Esophagus squamous epithelium (tissue), 5 donors: ENCODE measurements around the gene IGF1R. TPM values are rescaled to one million over a fixed set of nuclear protein-coding genes. Genes with fewer than 3 reads are reported as not detected.

Experiments used
- DNase-seq: peaks from one replicate; lab custom pipeline; 2025; lab: John Stamatoyannopoulos, UW
- H3K27ac ChIP-seq, 4 donors: fragments of 200-600 bp; sonication (generic); one replicate each; pipeline ENCODE4 v1.5.1; 2016 to 2019; ENCODE audit warnings: mild to moderate bottlenecking in 1 of 4
- H3K27me3 ChIP-seq, 4 donors: fragments of 200-600 bp; sonication (generic); 1 replicate in 3 of 4; 2 replicates in 1 of 4; pipeline versions ENCODE4 v1.5.1 to v1.6.0; 2017 to 2021; ENCODE audit warnings: antibody characterized with exemption in 1 of 4
- H3K36me3 ChIP-seq, 3 donors: fragments of 200-600 bp; sonication (generic); one replicate each; pipeline ENCODE4 v1.5.1; 2016 to 2019
- H3K4me1 ChIP-seq, 3 donors: fragments of 200-600 bp; sonication (generic); one replicate each; pipeline ENCODE4 v1.5.1; 2017 to 2019
- H3K4me3 ChIP-seq, 4 donors: fragments of 200-600 bp; sonication (generic); 1 replicate in 3 of 4; 2 replicates in 1 of 4; pipeline ENCODE4 v1.5.1; 2016 to 2019; ENCODE audit warnings: mild to moderate bottlenecking in 2 of 4, moderate library complexity in 1 of 4
- H3K9me3 ChIP-seq, 3 donors: fragments of 200-600 bp; sonication (generic); one replicate each; pipeline ENCODE4 v1.5.1; 2016 to 2019
- POLR2A ChIP-seq, 4 donors: fragments of 450-650 bp; IDR thresholded peaks; one replicate each; pipeline ENCODE4 v1.6.1; 2017; ENCODE audit warnings: antibody characterized with exemption in 4 of 4, mild to moderate bottlenecking in 4 of 4, moderate library complexity in 3 of 4
- WGBS, 2 donors: methylation state at CpG; one replicate each; pipeline ENCODE4 v1.1.5; 2018; 5-methylcytosine and 5-hydroxymethylcytosine counted together
- intact Hi-C: fragments of 100-400 bp; cut with DNase I; formaldehyde crosslinking; loops from one replicate; pipeline ENCODE4 v1.15.0; 2022
- total RNA-seq, 4 donors: library from RNA; depleted of rRNA; stranded (reverse); fragments of >200 nt; gene quantifications; one replicate each; pipeline ENCODE4 v1.1.0, GENCODE V29; 2016
- TF ChIP-seq, protein P1 (sequence below), 6 experiments: fragments of 450-650 bp in 4 of 6; fragments of 200-600 bp in 2 of 6; sonication (generic) in 2 of 6; IDR thresholded peaks; one replicate each; pipeline ENCODE4 v1.5.1; 2016 to 2019; ENCODE audit warnings: antibody characterized with exemption in 6 of 6, mild to moderate bottlenecking in 4 of 6, moderate library complexity in 4 of 6
- donor health status: DM: yes; HTN: yes; CAD: no.

IGF1R gene
- total RNA-seq, 4 donors from 2014 or later: 20.5 to 54.8 (median 40.4) TPM

DNA sequence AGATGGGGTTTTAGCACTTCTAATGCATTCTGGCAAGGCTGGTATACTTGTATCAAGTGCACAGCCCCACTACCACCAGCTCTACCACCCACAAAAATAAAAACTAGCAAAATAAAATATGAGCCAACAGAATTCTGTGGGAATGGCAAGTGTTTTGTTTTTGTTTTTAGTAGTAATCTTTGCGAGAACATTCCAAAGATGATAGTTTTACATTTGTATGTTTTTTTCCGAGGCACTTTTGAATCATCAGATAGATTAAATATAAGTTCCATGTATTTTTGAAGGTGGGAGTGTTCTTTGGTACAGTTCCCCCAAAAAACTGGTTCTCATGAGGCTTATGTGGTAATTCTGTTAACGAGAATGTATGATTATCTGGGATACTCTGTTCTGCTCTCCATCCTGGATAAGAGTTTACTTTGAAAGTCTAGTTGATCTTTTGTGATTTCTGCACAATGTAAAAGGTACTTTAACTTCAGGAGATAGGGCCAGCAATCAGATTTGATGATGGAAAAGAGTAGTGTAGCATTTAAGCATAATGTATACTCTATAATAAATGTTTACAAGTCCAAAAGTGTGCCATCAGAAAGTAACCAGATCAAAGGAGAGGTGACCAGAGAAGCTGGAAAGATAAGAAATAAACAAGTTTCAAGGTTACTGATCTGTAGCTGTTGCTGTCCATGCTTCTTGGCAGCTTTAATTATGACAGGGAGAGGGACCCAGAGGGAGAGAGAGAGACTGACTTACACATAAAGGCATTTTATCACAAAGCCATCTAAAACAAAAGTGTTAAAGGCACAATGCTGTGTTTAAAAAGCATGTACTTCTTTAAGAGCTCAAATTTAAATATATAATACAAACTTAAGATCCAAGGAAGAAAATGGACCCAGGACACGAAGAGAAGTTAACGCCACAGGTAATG lies 228.4 kb downstream of the IGF1R start:
- Histone ChIP-seq H3K27ac (peak overlapping the region in 3 of 4 donors; percentile 56 to 79 (median 73)), H3K9me3 (no peaks in the 10 kb centered on the region), H3K36me3 (no peaks in the 10 kb centered on the region), H3K27me3 (no peaks in the 10 kb centered on the region), H3K4me1 (peaks cover 15 to 80% (median 35%) of the 10 kb centered on the region in 3 donors), H3K4me3 (no peak overlapping the region)
- DNase-seq: no peak
- intact Hi-C loops: no loop called here
- 71 to 79% methylated on average over 5 of the region's 5 CpGs for WGBS, 2 donors
- TF ChIP-seq POLR2A (IDR thresholded peaks at IDR 0.05): no peak
- TF ChIP-seq, protein P1, sequence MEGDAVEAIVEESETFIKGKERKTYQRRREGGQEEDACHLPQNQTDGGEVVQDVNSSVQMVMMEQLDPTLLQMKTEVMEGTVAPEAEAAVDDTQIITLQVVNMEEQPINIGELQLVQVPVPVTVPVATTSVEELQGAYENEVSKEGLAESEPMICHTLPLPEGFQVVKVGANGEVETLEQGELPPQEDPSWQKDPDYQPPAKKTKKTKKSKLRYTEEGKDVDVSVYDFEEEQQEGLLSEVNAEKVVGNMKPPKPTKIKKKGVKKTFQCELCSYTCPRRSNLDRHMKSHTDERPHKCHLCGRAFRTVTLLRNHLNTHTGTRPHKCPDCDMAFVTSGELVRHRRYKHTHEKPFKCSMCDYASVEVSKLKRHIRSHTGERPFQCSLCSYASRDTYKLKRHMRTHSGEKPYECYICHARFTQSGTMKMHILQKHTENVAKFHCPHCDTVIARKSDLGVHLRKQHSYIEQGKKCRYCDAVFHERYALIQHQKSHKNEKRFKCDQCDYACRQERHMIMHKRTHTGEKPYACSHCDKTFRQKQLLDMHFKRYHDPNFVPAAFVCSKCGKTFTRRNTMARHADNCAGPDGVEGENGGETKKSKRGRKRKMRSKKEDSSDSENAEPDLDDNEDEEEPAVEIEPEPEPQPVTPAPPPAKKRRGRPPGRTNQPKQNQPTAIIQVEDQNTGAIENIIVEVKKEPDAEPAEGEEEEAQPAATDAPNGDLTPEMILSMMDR (IDR thresholded peaks at IDR 0.05): no peak

DNA sequence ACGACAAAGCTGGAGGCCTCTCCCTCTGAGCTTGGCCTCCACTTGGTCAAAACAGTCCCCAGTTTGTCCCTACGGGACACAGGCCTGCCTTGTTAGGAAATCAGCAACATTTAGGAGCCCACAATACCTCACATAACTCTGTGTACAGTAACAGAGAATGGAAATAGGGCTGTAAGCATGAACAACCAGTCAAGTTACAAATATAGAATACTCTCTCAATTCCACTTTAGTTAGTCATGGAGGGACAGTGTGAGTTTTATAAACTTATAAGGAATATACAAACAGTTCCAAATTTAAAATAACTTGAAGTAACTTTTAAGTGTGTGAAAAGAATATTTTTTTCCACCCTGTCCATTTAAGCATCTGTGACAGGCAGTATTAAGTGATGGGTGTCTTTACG lies 229.8 kb downstream of the IGF1R start:
- peak overlapping the region in 3 of 4 donors; percentile 64 to 79 (median 73) for H3K27ac ChIP-seq
- WGBS, 2 donors: 59 to 65% methylated on average over 3 of the region's 3 CpGs

DNA sequence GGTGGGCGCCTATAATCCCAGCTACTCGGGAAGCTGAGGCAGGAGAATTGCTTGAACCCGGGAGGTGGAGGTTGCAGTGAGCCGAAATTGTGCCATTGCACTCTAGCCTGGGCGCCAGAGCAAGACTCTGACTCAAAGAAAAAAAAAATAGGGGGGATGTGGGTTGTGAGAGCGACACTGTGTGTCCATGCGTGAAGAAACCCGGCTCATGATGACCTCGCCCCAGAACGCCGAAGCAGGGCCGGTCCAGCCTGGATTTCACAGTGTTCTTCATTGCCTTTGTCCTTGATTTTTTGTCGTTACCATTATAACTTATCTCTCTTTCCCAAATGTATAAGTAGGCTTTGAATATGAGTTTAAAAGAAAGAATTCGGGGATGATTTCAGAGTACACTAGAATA lies 230.5 kb downstream of the IGF1R start:
- no peaks in the 10 kb centered on the region for H3K27me3 ChIP-seq
- no peak for DNase-seq
- peaks cover 10 to 83% (median 34%) of the 10 kb centered on the region in 3 donors for H3K4me1 ChIP-seq
- peak overlapping the region in 3 of 4 donors; percentile 25 to 79 (median 57) for H3K27ac ChIP-seq
- H3K9me3 ChIP-seq: no peaks in the 10 kb centered on the region
- intact Hi-C loops: no loop called here
- TF ChIP-seq, protein P1 (IDR thresholded peaks at IDR 0.05): no peak
- no peak for TF ChIP-seq POLR2A (IDR thresholded peaks at IDR 0.05)
- no peak overlapping the region for H3K4me3 ChIP-seq
- H3K36me3 ChIP-seq: no peaks in the 10 kb centered on the region
- 88 to 91% methylated on average over 14 of the region's 14 CpGs for WGBS, 2 donors

More for the DNA sequence above, 229.8 kb downstream of the IGF1R start:
- intact Hi-C loops: no loop called here
- Histone ChIP-seq H3K4me1 (peaks cover 10 to 83% (median 41%) of the 10 kb centered on the region in 3 donors), H3K27me3 (no peaks in the 10 kb centered on the region), H3K36me3 (no peaks in the 10 kb centered on the region), H3K4me3 (no peak overlapping the region), H3K9me3 (no peaks in the 10 kb centered on the region)
- TF ChIP-seq POLR2A (IDR thresholded peaks at IDR 0.05): no peak
- TF ChIP-seq, protein P1 (IDR thresholded peaks at IDR 0.05): no peak
- no peak for DNase-seq

DNA sequence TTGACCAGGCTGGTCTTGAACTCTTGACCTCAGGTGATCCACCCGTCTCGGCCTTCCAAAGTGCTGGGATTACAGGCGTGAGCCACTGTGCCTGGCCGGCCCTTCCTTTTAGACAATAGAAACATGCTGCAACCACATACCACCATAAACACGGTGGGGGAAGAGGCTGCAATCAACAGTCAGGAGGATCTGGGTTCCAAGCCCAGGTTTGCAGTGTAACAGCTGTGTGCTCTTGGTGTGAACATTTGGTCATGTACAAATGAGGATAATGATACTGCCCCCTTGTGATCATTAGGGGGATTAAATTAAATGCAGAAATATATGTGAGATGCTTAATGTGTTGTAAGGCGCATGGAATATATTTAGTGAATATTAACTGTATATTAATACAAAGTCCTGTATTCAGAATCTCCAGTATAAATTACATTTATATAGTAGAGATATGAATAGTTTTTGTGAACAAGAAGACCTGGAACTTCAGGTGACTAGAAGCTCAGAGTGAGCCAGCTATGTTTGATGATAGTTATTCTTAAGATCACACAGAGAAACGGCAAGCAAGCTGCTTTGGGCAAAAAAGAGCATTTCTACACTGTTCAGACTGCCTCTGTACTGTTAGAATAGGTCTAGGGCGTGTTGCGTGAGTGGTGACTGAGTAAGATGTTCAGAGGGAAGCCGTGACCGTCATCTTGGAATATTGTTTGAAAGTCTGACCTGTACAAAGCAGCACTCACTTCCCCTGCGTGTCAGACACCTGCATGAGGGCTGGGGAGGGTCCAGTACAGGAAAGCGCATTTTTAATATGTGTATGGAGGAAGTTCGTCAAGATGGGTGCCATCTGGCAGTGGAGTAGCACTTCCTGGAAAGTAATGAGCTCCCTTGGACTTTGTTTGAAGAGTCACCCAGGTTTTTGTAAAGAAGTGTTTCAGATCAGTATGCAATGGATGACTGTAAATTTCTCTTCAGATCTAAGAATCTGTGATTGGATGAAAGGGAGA lies 233.5 kb downstream of the IGF1R start:
- Histone ChIP-seq H3K36me3 (no peaks in the 10 kb centered on the region), H3K4me1 (peaks cover 15 to 74% (median 16%) of the 10 kb centered on the region in 3 donors), H3K4me3 (no peak overlapping the region), H3K27me3 (no peaks in the 10 kb centered on the region), H3K9me3 (no peaks in the 10 kb centered on the region), H3K27ac (peak overlapping the region in 2 of 4 donors; percentile 8 to 38)
- no peak for TF ChIP-seq POLR2A (IDR thresholded peaks at IDR 0.05)
- TF ChIP-seq, protein P1 (IDR thresholded peaks at IDR 0.05): peak; percentile 33 to 70 (median 57)
- DNase-seq: no peak
- intact Hi-C loops: no loop called here
- 59 to 71% methylated on average over 11 to 14 of the region's 14 CpGs for whole genome bisulfite sequencing, 2 donors
